ENCODE results near the gene KLHL14.

KLHL14 gene, protein sequence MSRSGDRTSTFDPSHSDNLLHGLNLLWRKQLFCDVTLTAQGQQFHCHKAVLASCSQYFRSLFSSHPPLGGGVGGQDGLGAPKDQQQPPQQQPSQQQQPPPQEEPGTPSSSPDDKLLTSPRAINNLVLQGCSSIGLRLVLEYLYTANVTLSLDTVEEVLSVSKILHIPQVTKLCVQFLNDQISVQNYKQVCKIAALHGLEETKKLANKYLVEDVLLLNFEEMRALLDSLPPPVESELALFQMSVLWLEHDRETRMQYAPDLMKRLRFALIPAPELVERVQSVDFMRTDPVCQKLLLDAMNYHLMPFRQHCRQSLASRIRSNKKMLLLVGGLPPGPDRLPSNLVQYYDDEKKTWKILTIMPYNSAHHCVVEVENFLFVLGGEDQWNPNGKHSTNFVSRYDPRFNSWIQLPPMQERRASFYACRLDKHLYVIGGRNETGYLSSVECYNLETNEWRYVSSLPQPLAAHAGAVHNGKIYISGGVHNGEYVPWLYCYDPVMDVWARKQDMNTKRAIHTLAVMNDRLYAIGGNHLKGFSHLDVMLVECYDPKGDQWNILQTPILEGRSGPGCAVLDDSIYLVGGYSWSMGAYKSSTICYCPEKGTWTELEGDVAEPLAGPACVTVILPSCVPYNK

DNA sequence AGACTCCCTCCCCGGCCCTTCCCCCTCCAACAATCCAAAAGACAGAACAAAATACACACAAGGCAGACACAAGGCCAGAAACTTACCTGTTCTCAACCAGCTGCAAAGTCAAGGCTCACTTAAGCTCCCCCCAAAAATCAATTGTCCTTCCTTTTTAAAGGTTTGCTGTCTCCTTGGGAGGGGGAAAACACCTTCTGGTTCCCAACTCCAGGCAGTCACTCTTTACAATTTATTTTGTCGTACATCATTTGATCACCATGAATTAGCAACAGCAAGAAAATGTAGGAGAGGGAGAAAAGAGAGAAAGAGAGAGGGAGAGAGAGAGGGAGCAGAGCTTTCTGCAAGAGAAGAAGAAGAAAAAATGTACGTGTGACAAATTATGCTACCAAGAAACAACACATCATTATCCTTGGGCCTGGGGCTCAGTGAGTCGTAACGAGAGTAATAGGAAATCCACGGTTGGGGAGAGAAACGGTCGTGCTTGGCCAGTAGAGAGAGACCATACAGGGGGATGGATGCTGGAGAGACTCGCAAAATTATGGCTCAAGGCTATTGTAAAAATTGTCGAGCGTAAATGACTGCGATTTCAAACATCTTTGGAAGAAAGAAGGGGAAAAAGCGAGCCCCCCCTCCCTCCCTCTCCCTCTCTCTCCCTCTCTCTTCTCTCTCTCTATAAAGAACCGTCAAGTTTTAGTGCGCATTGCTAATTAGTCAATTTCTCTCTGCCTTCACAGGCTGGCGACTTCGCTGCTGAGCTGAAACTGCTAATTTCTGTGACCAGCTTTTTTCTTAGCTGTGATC, at the start of gene KLHL14:
KLHL14 (minus strand) TSS at position 443 of the 801 bp plus-strand sequence. CDS start 2,432 bp downstream, outside the sequence.
- peak within 1 kb of the TSS; percentile 45 for H3K4me3 ChIP-seq (ENCODE audit: low read depth, low read length)
- no peaks in the 10 kb centered on the region for H3K79me2 ChIP-seq
- H3K4me1 ChIP-seq: peaks cover 12% of the 10 kb centered on the region
- H3K27me3 ChIP-seq (ENCODE audit: control insufficient read depth, insufficient read depth, low read length): no peaks in the 10 kb centered on the region
- TF ChIP-seq, protein P1, sequence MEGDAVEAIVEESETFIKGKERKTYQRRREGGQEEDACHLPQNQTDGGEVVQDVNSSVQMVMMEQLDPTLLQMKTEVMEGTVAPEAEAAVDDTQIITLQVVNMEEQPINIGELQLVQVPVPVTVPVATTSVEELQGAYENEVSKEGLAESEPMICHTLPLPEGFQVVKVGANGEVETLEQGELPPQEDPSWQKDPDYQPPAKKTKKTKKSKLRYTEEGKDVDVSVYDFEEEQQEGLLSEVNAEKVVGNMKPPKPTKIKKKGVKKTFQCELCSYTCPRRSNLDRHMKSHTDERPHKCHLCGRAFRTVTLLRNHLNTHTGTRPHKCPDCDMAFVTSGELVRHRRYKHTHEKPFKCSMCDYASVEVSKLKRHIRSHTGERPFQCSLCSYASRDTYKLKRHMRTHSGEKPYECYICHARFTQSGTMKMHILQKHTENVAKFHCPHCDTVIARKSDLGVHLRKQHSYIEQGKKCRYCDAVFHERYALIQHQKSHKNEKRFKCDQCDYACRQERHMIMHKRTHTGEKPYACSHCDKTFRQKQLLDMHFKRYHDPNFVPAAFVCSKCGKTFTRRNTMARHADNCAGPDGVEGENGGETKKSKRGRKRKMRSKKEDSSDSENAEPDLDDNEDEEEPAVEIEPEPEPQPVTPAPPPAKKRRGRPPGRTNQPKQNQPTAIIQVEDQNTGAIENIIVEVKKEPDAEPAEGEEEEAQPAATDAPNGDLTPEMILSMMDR (IDR thresholded peaks at IDR 0.05): no peak
- H2AFZ ChIP-seq: peak within 1 kb of the TSS; percentile 77
- no peaks in the 10 kb centered on the region for H3K9me3 ChIP-seq (ENCODE audit: control insufficient read depth, low read length)
- H3K9ac ChIP-seq: no peak within 1 kb of the TSS
- no peak within 1 kb of the TSS for H3K27ac ChIP-seq
- H3K4me2 ChIP-seq (ENCODE audit: low read length): peak within 1 kb of the TSS; percentile 94
- H3K36me3 ChIP-seq (ENCODE audit: control insufficient read depth, insufficient read depth, low read length): no peaks in the 10 kb centered on the region

DNA sequence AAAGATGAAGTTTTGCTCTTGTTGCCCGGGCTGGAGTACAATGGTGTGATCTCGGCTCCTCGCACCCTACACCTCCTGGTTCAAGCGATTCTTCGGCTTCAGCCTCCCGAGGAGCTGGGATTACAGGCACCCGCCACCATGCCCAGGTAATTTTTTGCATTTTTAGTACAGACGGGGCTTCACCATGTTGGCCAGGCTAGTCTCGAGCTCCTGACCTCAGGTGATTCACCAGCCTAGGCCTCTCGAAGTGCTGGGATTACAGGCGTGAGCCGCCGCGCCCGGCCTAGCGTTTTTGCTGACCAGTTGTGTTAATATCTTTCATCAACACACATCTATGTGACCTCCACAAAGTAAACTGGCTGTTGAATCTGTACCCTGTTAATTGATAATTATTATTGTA, 49.4 kb upstream of the KLHL14 start:
- Histone ChIP-seq H3K9ac (no peak overlapping the region), H3K27ac (no peak overlapping the region), H3K4me1 (no peaks in the 10 kb centered on the region), H3K4me2 (ENCODE audit: low read length) (no peak overlapping the region), H3K27me3 (ENCODE audit: control insufficient read depth, insufficient read depth, low read length) (no peaks in the 10 kb centered on the region), H3K4me3 (ENCODE audit: low read depth, low read length) (no peak overlapping the region), H2AFZ (no peak overlapping the region), H3K36me3 (ENCODE audit: control insufficient read depth, insufficient read depth, low read length) (no peaks in the 10 kb centered on the region), H3K79me2 (no peaks in the 10 kb centered on the region), H3K9me3 (ENCODE audit: control insufficient read depth, low read length) (no peaks in the 10 kb centered on the region)
- TF ChIP-seq, protein P1 (IDR thresholded peaks at IDR 0.05): no peak

DNA sequence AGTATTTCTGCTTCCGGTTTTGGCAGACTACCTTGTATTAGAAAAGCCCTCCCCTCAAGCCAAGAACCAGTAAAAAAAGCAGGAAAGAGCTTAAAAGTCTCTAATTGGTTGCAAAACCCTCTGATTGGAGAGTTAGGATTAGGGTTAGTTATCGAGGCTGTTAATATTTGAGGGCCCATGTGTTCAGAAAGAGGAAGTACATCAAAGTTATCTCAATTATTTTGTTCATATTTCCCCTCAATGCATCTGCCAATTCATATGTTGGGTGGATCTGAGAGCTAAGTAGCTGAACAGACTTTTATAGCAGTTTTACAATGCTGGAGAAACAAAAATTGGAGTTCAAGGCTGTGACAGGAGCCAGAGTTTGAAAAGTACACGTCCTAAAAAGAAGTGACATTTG, 43.1 kb upstream of the KLHL14 start:
- Histone ChIP-seq H3K9me3 (ENCODE audit: control insufficient read depth, low read length) (no peaks in the 10 kb centered on the region), H3K4me2 (ENCODE audit: low read length) (no peak overlapping the region), H3K36me3 (ENCODE audit: control insufficient read depth, insufficient read depth, low read length) (no peaks in the 10 kb centered on the region)

DNA sequence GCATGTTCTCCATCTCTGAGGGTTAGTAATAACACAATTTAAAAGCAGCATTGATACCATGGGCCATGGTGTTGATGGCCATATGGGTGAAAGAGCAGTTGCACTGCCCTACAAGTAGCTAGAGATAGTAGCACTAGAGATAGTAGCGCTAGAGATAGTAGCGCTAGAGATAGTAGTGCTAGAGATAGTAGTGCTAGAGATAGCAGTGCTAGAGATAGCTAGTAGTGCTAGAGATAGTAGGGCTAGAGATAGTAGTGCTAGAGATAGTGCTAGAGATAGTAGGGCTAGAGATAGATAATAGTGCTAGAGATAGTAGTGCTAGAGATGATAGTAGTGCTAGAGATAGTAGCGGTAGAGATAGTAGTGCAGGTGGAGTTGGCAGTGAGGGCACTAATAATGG, 39.5 kb upstream of the KLHL14 start:
- no peaks in the 10 kb centered on the region for H3K36me3 ChIP-seq (ENCODE audit: control insufficient read depth, insufficient read depth, low read length)
- H3K79me2 ChIP-seq: no peaks in the 10 kb centered on the region
- H3K9me3 ChIP-seq (ENCODE audit: control insufficient read depth, low read length): no peaks in the 10 kb centered on the region
- H3K4me3 ChIP-seq (ENCODE audit: low read depth, low read length): no peak overlapping the region
- TF ChIP-seq, protein P1 (IDR thresholded peaks at IDR 0.05): no peak
- H3K9ac ChIP-seq: no peak overlapping the region
- H2AFZ ChIP-seq: no peak overlapping the region
- no peaks in the 10 kb centered on the region for H3K4me1 ChIP-seq
- H3K27me3 ChIP-seq (ENCODE audit: control insufficient read depth, insufficient read depth, low read length): no peaks in the 10 kb centered on the region
- no peak overlapping the region for H3K27ac ChIP-seq
- H3K4me2 ChIP-seq (ENCODE audit: low read length): no peak overlapping the region

More for the DNA sequence above, 43.1 kb upstream of the KLHL14 start:
- H2AFZ ChIP-seq: no peak overlapping the region
- no peaks in the 10 kb centered on the region for H3K4me1 ChIP-seq
- TF ChIP-seq, protein P1 (IDR thresholded peaks at IDR 0.05): no peak
- no peak overlapping the region for H3K9ac ChIP-seq
- H3K4me3 ChIP-seq (ENCODE audit: low read depth, low read length): no peak overlapping the region
- no peak overlapping the region for H3K27ac ChIP-seq
- H3K27me3 ChIP-seq (ENCODE audit: control insufficient read depth, insufficient read depth, low read length): no peaks in the 10 kb centered on the region
- no peaks in the 10 kb centered on the region for H3K79me2 ChIP-seq

All from parathyroid adenoma (tissue), 2 donors.